HCT116 (cell line): Measurements from ENCODE around the gene HEXD. TPM values are rescaled to one million over a fixed set of nuclear protein-coding genes. Genes with fewer than 3 reads are reported as not detected.

Experiments
- ATAC-seq: fragments of 200-7000 bp; cut with Tn5 transposase; 2 replicates; pipeline ENCODE4 v1.9.1; 2020; ENCODE audit warnings: mild to moderate bottlenecking, moderate library complexity
- BruUV-seq: library from RNA; stranded (reverse); fragments of 400-500 nt; replicated peaks from 2 replicates; lab custom pipeline; 2021; lab: Mats Ljungman, UMichigan
- CTCF ChIA-PET: fragments of 300-600 bp; sonication (Branson Sonifier 250); formaldehyde crosslinking; loops from one replicate; lab custom pipeline; 2021; ENCODE audit warnings: antibody characterized with exemption; lab: Charles Lee
- POLR2A ChIA-PET: fragments of 300-600, 350-600 bp; sonication (Branson Sonifier 250); formaldehyde crosslinking; loops from one replicate; lab custom pipeline; 2021; ENCODE audit warnings: antibody characterized with exemption; lab: Charles Lee
- RAD21 ChIA-PET, 2 experiments: fragments of 300-600 bp; sonication (Branson Sonifier 250); formaldehyde crosslinking; loops; one replicate each; lab custom pipeline; 2023; ENCODE audit warnings: low total read pairs in 2 of 2; ENCODE audit not compliant: uncharacterized antibody in 2 of 2, unreplicated experiment in 2 of 2, low non-redundant PET in 1 of 2; lab: Charles Lee
- DNase-seq: peaks from one replicate; pipeline ENCODE4 v3.0.0-alpha.2; 2010; ENCODE audit warnings: low read depth, low spot score
- H2AFZ ChIP-seq: fragments of 200-600 bp; shearing (Covaris generic), sonication (generic); 2 replicates; pipeline ENCODE4 v1.6.1; 2017; ENCODE audit warnings: low read depth, mixed run types, mixed read lengths, antibody characterized with exemption, low read length; ENCODE audit not compliant: poor library complexity, severe bottlenecking
- H3K27ac ChIP-seq: 2 replicates; pipeline ENCODE4 v1.5.1; 2012; ENCODE audit warnings: low read depth, low read length
- H3K27me3 ChIP-seq: fragments of 200-600 bp; sonication (generic); 2 replicates; pipeline ENCODE4 v1.6.1; 2016; ENCODE audit warnings: mixed run types, low read length, mixed read lengths; ENCODE audit not compliant: insufficient read depth
- H3K36me3 ChIP-seq, 2 experiments: fragments of 200-500 bp in 1 of 2; fragments of 200-600 bp in 1 of 2; sonication (Bioruptor generic) in 1 of 2; sonication (generic) in 1 of 2; 2 replicates each; pipeline versions ENCODE4 v1.5.1 to v1.6.1; 2014 to 2016; ENCODE audit warnings: low read length in 2 of 2, inconsistent platforms in 1 of 2, mixed read lengths in 1 of 2, mixed run types in 1 of 2; ENCODE audit not compliant: insufficient read depth in 2 of 2, control insufficient read depth in 1 of 2
- H3K4me1 ChIP-seq, 2 experiments: fragments of 200-600 bp in 1 of 2; sonication (generic) in 1 of 2; 2 replicates each; pipeline versions ENCODE4 v1.5.1 to v1.6.1; 2012 to 2017; ENCODE audit warnings: low read length in 2 of 2, inconsistent platforms in 1 of 2, mild to moderate bottlenecking in 1 of 2, mixed read lengths in 1 of 2, mixed run types in 1 of 2, moderate library complexity in 1 of 2; ENCODE audit not compliant: insufficient read depth in 2 of 2, control insufficient read depth in 1 of 2
- H3K4me2 ChIP-seq: fragments of 200-600 bp; sonication (generic); 2 replicates; pipeline ENCODE4 v1.6.1; 2017; ENCODE audit warnings: mixed run types, low read length, mixed read lengths
- H3K4me3 ChIP-seq, 2 experiments: fragments of 200-600 bp in 1 of 2; sonication (generic) in 1 of 2; replicated peaks in 1 of 2; 2 replicates each; pipeline ENCODE4 v1.5.1; 2011 to 2016; ENCODE audit warnings: low read length in 2 of 2, control low read depth in 1 of 2, low read depth in 1 of 2, mild to moderate bottlenecking in 1 of 2, mixed read lengths in 1 of 2, mixed run types in 1 of 2
- H3K79me2 ChIP-seq: fragments of 200-600 bp; sonication (generic); 2 replicates; pipeline ENCODE4 v1.6.1; 2017; ENCODE audit warnings: mild to moderate bottlenecking, mixed run types, low read length, moderate library complexity, mixed read lengths; ENCODE audit not compliant: insufficient read depth
- H3K9ac ChIP-seq: fragments of 200-600 bp; sonication (generic); 2 replicates; pipeline ENCODE4 v1.6.1; 2016; ENCODE audit warnings: low read length, mixed read lengths
- H3K9me2 ChIP-seq: fragments of 200-600 bp; sonication (generic), shearing (Covaris generic); 2 replicates; pipeline ENCODE4 v1.6.1; 2017; ENCODE audit warnings: mixed run types, mild to moderate bottlenecking, moderate library complexity; ENCODE audit not compliant: insufficient read depth
- H3K9me3 ChIP-seq, 2 experiments: fragments of 200-500 bp in 1 of 2; fragments of 200-600 bp in 1 of 2; sonication (Bioruptor generic) in 1 of 2; sonication (generic) in 1 of 2; 2 replicates each; pipeline ENCODE4 v1.6.1; 2014 to 2017; ENCODE audit warnings: low read length in 2 of 2, mixed read lengths in 2 of 2, inconsistent platforms in 1 of 2, low read depth in 1 of 2, mild to moderate bottlenecking in 1 of 2, mixed run types in 1 of 2, moderate library complexity in 1 of 2; ENCODE audit not compliant: control insufficient read depth in 1 of 2, insufficient read depth in 1 of 2
- H4K20me1 ChIP-seq: fragments of 200-600 bp; sonication (generic), shearing (Covaris generic); 2 replicates; pipeline ENCODE4 v1.6.1; 2017; ENCODE audit warnings: mixed run types, mild to moderate bottlenecking, moderate library complexity; ENCODE audit not compliant: insufficient read depth
- ATF3 ChIP-seq: IDR thresholded peaks from 2 replicates; pipeline ENCODE4 v1.6.1; 2012
- CTCF ChIP-seq, 3 experiments: fragments of 200-600 bp in 1 of 3; sonication (generic) in 1 of 3; IDR thresholded peaks in 2 of 3; conservative IDR thresholded peaks in 1 of 3; 2 replicates each; pipeline ENCODE4 v1.5.1; 2012 to 2017; ENCODE audit warnings: low read depth in 2 of 3, low read length in 2 of 3, antibody characterized with exemption in 1 of 3, borderline replicate concordance in 1 of 3, control low read depth in 1 of 3, mild to moderate bottlenecking in 1 of 3, mixed read lengths in 1 of 3, mixed run types in 1 of 3, moderate library complexity in 1 of 3; ENCODE audit not compliant: insufficient read depth in 1 of 3
- EGR1 ChIP-seq: IDR thresholded peaks from 2 replicates; pipeline ENCODE4 v1.6.1; 2012; ENCODE audit warnings: low read depth
- EZH2 ChIP-seq: fragments of 200-600 bp; sonication (generic); IDR thresholded peaks from 2 replicates; pipeline ENCODE4 v1.6.1; 2017; ENCODE audit warnings: antibody characterized with exemption, mixed run types
- FOSL1 ChIP-seq: IDR thresholded peaks from 2 replicates; pipeline ENCODE4 v1.6.1; 2012; ENCODE audit warnings: low read depth
- JUND ChIP-seq: IDR thresholded peaks from 2 replicates; pipeline ENCODE4 v1.6.1; 2012
- POLR2A ChIP-seq: IDR thresholded peaks from 2 replicates; pipeline ENCODE4 v1.7.0; 2011; ENCODE audit warnings: borderline replicate concordance; ENCODE audit not compliant: insufficient read depth, insufficient read length; ENCODE audit errors: extremely low read depth
- REST ChIP-seq: IDR thresholded peaks from 2 replicates; pipeline ENCODE4 v1.6.1; 2012; ENCODE audit warnings: low read depth
- ZBTB33 ChIP-seq: IDR thresholded peaks from 2 replicates; pipeline ENCODE4 v1.6.1; 2011; ENCODE audit warnings: mild to moderate bottlenecking, low read length, moderate library complexity; ENCODE audit not compliant: insufficient replicate concordance; ENCODE audit errors: extremely low read depth
- ZFX ChIP-seq: fragments of 450-650 bp; IDR thresholded peaks from 2 replicates; pipeline ENCODE4 v1.6.1; 2017
- intact Hi-C: fragments of 100-400 bp; cut with micrococcal nuclease; formaldehyde crosslinking; loops from 2 replicates; pipeline ENCODE4 v1.10.0; 2022
- total RNA-seq: library from RNA; stranded (reverse); gene quantifications from one replicate; pipeline ENCODE4 v1.2.1, GENCODE V29; 2021; ENCODE audit not compliant: unreplicated experiment

The HEXD gene
- total RNA-seq, 1 experiment from 2014 or later = 45.2 TPM

- Histone ChIP-seq H3K9me3 (no peaks in the 10 kb centered on the region), H3K27ac (no peak overlapping the region), H3K9me2 (no peaks in the 10 kb centered on the region), H3K4me3 (no peak overlapping the region), H3K36me3 (peaks cover 23 to 49% of the 10 kb centered on the region in 2 experiments), H3K79me2 (no peaks in the 10 kb centered on the region), H3K4me1 (peaks cover 0 to 2% of the 10 kb centered on the region in 2 experiments; a peak in 3 of 4 replicates), H3K9ac (no peak overlapping the region), H3K27me3 (no peaks in the 10 kb centered on the region), H4K20me1 (no peaks in the 10 kb centered on the region), H3K4me2 (no peak overlapping the region), H2AFZ (no peak overlapping the region)
- POLR2A ChIA-PET = no interaction called here
- intact Hi-C loops = no loop called here
- no TSS peak for BruUV-seq
- RAD21 ChIA-PET = no interaction called here
- CTCF ChIA-PET = no interaction called here
- DNase-seq (no peak), ATAC-seq (no peak)
- no peak for TF ChIP-seq ATF3
- no peak for TF ChIP-seq ZBTB33
- no peak for TF ChIP-seq EGR1
- TF ChIP-seq JUND = no peak
- no peak for TF ChIP-seq POLR2A
Measured at GRCh38 chr17:82464567-82464929, 46.4 kb downstream of the HEXD start.

GRCh38 chr17:82465023-82465603 lies 47.0 kb downstream of the HEXD start:
- no TSS peak for BruUV-seq
- no peaks in the 10 kb centered on the region for H3K9me2 ChIP-seq
- H3K4me1 ChIP-seq = no peaks in the 10 kb centered on the region
- ChIA-PET RAD21 (no interaction called here), CTCF (no interaction called here), POLR2A (no interaction called here)
- no peak overlapping the region for H3K4me3 ChIP-seq
- H3K9ac ChIP-seq = no peak overlapping the region
- no peaks in the 10 kb centered on the region for H3K27me3 ChIP-seq
- H3K9me3 ChIP-seq = no peaks in the 10 kb centered on the region
- H3K79me2 ChIP-seq = no peaks in the 10 kb centered on the region
- no peak overlapping the region for H3K27ac ChIP-seq
- DNase-seq (no peak), ATAC-seq (no peak)
- intact Hi-C loops = no loop called here
- no peaks in the 10 kb centered on the region for H4K20me1 ChIP-seq
- H3K4me2 ChIP-seq = no peak overlapping the region
- no peak overlapping the region for H2AFZ ChIP-seq
- H3K36me3 ChIP-seq = peaks cover 21 to 53% of the 10 kb centered on the region in 2 experiments
- TF ChIP-seq ZFX (no peak), CTCF (IDR thresholded peaks at IDR 0.05 in 2 of 3, conservative IDR thresholded peaks at IDR 0.05 in 1 of 3; ENCODE audit: borderline replicate concordance in 1 of 3, insufficient read depth in 1 of 3, low read depth in 2 of 3, low read length in 2 of 3) (no peak), EZH2 (no peak), EGR1 (no peak), JUND (no peak), REST (no peak), FOSL1 (no peak)
